Activated gamma-delta T cell (primary cell): ENCODE measurements around the gene PCYT1A.

Experiments
- DNase-seq: peaks from one replicate; lab custom pipeline; 2025; lab: John Stamatoyannopoulos, UW

PCYT1A gene

DNA sequence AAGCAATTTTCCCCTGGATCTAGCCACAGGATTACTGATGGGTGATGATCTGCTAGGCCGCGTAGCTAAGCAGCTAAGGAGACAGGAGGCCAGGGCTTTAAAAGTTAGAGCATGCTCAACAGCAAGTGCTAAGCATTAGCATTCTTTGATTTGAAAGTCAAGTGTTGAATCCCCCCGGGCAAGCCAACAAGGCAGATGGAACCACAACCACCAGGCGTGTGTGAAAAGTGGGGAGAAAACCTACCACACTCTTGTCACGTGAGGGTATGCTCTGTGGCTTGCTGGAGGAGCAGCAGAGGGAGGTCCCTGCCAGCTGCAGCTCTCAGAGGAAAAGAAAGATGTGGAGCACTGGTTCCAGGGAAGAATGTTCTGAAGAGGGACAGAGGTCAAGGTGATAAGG is 50.3 kb downstream of the PCYT1A start:
- no peak for DNase-seq

DNA sequence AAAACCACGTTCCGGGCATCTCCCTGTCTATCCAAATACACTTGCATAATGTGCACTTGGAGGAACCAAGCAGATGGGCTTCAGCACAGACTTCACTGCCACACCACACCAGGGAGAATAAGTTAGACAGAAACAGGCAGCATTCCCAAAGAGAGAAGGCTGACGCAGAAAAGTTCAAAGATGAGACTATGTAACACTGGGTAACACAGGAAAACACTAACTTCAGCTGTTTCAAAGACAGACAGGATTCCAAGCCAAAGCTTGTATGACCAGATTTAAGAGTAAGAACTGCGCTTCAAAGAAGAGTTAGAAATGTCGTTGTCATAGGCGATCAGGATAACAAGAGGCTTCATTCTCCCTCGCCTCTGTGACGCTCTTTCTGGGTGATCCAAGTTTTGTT is 51.3 kb downstream of the PCYT1A start:
- no peak for DNase-seq

DNA sequence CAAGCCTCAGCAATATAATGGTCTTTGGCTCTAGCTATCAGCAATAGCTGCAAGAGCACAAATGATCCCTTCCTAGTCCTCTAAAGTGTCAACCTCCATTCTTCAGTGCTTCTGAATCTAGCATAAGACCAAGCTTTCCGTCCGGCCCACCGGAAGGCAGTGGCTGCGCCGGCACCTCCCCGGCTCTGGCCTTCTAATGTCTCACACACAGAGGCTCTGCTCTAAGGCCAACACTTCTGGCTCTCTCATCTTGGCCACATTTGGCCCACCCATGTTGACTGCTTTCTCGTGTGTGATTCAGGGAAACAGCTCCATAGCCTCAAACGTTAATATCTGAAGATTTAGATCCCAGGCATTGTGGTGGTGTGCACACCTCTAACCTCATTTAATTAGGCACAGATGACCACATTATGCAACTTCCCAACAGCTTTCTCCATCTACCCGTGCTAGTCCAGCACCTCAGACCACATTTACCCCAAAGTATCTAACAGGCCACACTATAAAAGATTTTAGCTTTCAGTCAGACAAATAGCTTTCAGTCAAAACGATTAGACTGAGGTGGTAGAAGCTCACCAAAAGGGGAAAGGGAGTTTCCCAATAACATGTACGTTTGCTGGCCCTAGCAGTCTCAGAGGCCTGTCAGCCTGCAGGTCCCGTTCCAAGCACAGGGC is 51.9 kb downstream of the PCYT1A start:
- no peak for DNase-seq

DNA sequence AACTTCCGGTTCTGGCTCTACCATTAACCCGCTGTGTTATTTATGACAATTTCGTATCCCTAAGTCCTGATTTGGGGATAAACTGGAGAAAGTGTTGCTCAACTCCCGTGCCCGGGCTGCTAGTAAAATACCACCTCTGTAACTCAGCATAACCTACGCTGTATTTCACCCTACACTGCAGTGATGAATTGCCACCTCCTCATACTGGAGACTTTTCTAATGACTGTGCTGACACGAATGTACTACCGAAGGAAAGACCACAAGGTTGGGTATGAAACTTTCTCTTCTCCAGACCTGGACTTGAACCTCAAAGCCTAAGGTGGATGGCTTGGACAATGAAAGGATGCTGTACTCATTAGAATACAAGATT is 54.7 kb downstream of the PCYT1A start:
- no peak for DNase-seq

DNA sequence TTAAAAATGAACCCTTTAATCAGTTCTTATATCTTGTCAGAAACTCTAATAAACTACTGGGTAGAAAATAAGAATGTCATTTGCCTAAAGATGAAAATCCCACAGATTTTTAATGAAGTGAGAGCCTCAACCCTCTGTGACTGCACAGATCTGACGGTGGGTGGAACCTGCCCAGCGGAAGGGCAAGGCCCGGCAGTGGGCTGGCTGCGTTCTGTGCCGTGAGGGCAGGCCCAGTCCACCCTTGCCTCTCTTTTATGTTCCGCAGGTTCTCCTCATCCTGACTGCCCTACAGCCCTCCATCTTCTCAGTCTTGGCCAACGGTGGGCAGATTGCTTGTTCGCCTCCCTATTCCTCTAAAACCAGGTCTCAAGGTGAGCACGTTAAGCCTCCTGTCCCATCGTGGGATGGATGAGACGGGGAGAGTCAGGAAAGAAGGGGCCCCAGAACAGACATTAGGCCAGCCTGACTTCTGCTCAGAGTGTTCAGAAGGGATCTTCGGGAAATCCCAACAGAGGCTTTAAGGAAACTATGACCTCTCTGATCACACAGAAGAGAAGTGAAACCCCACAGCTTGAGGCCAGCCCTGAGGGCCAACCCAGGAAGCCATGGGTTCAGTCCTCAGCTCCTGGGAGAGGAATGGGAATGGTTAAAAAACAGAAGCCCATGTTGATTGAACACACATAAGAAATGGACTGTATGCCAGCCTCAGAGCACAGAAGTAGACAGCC is 55.2 kb downstream of the PCYT1A start:
- no peak for DNase-seq

DNA sequence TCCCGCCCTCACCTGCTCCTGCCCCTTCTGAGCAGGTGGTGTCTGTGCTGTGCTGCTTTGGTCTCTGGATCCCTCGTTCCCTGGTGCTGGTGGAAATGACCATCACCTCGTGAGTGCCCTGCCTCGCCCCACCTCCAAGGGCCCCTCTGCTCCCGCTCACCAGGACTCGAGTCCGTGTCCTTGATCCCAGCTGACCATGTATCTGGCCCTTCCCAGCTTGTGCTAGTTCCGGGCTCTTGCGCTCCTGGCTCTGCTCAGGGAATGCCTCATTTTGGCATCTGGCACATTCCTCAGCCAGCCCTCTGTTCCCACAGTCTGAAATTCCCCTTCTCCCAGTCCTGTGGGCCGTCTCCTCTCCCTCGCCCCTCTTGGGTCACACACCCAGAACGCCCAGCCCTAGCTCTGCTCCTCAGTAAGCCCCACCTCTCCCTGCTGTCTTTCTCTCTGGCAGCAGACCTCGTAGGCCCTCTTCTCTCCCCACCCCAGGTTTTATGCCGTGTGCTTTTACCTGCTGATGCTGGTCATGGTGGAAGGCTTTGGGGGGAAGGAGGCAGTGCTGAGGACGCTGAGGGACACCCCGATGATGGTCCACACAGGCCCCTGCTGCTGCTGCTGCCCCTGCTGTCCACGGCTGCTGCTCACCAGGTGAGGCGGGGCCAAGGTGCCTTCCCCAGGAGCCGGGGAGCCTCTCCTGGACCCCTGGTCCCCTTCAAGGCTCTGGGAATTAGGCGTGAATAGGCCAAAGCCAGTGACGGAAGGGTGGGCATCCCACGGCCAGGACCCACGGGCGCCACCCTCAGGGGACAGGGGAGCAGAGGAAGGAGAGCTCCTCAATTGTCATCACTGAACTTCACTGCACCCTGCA is 59.7 kb downstream of the PCYT1A start:
- DNase-seq, result no peak

DNA sequence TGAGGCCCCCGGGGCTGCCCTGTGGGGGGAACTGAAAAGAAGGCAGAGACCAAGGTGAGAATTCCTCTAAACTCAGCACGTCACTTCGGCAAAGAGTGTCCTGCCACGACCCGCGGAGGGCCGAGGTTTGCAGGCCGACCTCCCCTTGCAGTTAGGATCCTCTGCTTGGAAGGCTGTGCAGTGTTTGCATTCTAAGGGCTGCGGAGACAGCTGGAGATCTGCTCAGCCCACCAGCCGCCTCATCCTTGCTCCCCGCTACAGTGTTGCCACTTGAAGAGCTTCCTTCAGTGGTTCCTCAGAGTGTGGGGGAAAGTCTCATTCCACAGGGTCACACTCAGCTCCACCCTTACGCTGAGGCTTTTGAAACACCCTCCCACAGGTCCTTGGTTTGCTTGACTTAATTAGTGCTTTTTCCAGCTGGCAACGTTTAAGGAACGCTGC is 60.4 kb downstream of the PCYT1A start:
- no peak for DNase-seq

DNA sequence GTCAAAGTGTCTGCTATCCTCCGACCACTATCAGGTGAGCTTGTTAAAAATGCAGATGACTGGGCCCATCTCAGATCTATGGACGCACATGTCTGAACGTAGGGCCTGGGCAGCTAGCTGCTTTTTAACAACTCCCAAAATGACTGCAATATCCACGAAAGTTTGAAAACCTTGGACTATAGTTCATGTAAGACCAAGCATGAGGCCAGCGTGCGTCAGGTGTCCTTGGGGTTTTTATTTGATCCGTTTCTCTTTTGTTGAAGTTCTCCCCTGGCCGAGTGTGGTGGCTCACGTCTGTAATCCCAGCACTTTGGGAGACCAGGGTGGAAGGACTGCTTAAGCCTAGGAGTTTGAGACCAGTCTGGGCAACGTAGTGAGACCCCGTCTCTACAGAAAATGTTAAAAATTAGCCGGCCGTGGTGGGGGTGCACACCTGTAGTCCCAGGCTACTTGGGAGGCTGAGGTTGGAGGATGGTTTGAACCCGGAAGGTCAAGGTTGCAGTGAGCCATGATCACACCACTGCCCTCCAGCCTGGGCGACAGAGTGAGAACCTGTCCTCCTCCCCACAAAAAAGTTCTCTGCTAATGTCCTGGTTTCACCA is 61.7 kb downstream of the PCYT1A start:
- DNase-seq, result no peak

DNA sequence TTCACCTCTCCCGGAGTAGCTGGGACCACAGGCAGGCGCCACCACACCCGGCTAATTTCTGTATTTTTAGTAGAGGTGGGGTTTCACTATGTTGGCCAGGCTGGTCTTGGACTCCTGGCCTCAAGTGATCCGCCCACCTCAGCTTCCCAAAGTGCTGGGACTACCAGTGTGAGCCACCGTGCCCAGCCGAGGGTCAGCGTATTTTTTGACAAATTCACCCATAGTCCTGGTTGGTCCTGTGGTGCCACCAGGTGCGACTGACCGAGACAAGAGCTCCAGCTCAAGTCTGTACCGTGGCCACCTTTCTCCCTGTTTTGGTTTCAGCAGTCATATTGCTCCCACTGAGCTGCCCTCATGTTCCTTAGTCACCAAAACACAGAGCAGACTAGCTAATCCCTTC is 62.4 kb downstream of the PCYT1A start:
- DNase-seq, result no peak

DNA sequence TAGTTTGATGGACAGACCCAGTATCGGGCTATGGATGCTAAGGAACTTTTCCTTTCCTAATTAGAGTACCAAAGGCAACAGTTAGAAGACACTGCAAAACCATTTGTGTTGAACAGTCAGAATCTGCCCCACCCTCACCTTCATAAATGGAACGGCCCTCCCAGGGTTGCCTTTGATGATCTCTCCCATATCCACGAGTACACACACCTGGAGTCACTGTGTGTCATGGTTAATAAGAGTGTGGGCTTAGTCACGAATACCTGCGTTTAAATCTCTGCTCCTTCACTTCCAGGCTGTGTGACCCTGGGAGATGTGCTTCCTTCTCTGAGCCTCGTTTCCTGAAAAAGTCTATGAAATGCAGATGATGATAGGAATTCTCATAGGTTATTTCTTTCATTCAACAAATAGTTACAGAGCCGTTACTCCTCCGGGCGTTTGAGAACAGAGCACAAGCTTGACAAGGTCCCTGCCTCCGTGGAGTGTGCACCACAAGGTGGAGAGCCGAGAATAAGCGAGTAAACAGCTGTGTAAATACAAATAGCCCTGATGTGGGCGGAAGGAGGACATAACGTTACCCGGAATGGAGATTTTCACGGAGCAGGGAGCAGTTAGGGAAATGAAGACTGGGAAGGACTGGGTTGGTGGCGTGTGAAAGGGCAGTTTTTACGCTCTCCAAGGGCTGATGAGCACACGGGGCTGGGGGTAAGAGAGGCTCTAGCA is 64.5 kb downstream of the PCYT1A start:
- no peak for DNase-seq

DNA sequence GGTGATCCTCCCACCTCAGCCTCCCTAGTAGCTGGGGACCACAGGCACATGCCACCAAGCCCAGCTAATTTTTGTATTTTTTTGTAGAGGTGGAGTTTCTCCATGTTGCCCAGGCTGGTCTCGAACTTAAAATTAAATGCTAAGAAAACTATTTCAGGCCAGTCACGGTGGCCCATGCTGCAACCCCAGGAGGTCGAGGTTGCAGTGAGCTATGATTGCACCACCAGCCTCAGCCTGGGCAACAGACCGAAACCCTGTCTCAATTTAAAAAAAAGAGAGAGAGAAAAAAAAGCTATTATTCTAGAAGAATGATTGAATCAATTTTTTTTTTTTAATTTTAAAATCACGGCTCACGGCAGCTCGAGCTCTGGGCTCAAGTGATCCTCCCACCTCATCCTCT is 66.5 kb downstream of the PCYT1A start:
- DNase-seq, result no peak

DNA sequence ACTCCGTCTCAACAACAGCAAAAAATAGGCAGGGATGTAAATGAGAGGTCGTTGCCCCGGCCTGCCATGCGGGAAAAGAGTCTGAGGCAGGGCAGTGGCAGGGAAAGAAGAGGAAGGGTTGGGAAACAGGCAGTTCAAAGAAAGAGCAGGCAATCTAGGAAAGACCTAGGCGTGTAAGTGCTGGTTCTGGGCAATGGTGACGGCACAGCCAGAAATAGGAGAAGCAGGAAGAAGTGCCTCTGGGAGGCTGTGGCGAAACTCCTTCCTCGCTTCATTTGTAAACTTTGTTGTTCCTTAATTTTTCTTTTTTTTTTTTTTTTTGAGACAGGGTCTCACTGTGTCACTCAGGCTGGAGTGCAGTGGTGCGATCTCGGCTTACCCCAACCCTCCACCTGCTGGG is 66.9 kb downstream of the PCYT1A start:
- no peak for DNase-seq

DNA sequence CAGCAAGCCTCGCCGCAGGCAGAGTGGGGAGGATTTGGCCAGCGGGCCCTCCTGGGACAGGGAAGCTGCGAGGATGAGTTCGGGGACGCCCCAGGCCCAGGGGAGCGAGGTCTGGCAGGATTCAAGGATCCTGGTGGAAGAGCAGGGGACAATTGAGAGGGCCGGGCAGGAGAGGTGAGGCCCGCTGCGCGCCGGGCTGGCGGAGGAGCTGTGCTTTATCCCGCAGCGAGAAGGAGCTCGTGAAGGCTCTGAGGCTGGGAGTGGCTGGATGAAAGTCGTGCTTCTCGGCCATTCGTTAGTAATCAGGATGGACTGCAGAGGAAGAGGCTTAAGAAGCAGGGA is 67.6 kb downstream of the PCYT1A start:
- DNase-seq, result no peak

DNA sequence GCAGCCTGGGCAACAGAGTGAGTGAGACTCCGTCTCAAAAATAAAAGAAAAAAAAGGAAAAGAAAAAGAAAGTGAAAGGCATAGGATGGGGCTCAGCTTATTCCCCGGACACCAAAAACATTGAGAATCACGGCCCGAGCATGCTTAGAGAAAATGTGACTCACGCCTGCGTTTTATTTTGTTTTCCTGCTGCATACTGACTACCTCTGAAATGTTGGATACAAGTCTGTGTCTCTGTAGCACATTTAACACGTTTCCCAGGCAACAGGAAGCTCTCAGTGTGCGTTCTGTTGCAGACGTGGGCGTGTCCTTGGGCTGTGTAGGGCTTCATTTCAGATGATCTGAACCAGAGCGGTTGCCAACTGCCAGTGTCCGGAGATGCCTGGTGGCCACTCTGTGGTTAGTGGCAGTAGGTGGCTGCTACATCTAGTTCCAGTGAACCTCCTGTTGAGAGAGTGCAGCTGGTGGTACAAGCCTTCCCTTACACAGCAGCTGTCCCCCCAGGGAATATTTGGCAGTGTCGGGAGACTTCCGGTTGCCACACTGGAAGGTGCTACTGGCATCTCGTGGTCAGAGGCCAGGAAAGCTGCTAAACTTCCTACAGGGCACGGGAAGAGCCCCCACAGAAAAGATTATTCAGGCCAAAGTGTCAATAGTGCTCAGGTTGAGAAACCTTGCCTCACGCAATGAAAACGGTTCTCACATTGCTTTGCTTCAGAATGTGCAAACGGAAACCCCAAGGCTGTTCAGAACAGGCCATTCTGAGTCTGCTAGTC is 68.1 kb downstream of the PCYT1A start:
- DNase-seq, result no peak

DNA sequence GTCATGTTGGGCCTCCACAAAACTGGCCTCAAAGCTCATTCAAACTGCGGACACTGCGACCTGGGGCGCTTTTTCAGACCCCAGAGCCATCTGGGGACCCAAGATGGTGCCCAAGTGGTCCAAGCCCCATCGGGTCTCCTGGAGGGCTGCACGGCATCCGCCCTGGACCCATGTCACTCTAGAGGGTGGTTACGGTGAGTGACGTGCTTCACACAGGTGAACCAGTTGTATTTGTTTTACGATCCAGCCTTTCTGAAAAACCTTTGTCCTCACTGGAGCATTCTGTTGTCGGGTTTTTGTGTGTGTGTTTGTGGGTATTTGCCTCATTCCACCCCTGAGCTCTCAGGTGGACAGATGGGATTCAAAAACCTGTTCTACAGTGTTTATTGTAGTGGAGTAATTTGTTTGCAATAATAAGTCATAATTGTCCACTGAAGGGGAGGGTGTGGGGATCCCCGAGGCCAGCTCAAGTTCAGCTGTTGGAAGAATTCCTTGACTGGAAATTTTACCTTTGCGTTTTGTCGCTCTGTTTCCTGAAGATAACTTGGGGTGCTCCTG is 69.3 kb downstream of the PCYT1A start:
- DNase-seq, result no peak

DNA sequence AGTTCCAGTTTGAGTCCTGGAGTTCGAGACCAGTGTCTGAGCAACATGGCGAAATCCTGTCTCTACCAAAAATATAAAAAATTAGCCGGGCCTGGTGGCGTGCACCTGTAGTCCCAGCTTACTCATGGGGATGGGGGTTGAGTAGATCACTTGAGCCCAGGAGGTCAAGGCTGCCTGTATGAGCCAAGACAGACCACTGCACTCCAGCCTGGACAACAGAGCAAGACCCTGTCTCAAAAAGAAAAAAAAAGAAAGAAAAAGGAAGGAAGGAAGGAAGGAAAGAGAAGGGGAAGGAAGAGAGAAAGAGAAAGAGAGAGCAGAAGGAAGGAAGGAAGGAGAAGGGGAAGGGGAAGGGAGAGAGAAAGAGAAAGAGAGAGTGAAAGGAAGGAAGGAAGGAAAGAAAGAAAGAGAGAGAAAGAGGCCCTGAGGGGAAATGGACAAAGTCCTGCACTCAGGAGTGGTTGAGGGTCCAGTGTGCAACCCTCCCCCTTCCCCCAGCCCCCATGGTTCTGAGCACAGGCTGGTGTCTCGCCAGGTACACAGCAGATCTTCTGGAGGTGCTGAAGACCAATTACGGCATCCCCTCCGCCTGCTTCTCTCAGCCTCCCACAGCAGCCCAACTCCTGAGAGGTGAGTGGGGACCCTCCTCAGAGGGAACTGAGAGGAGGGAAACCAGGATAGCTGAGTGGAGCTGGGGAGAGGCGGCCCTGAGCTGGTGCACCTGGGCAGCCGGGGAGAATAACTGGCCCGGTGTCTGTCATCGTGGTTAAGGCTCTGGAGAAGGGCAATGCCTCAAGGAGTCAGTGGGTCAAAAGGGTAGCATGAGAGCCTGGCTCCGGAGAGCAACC is 70.0 kb downstream of the PCYT1A start:
- DNase-seq, result no peak

DNA sequence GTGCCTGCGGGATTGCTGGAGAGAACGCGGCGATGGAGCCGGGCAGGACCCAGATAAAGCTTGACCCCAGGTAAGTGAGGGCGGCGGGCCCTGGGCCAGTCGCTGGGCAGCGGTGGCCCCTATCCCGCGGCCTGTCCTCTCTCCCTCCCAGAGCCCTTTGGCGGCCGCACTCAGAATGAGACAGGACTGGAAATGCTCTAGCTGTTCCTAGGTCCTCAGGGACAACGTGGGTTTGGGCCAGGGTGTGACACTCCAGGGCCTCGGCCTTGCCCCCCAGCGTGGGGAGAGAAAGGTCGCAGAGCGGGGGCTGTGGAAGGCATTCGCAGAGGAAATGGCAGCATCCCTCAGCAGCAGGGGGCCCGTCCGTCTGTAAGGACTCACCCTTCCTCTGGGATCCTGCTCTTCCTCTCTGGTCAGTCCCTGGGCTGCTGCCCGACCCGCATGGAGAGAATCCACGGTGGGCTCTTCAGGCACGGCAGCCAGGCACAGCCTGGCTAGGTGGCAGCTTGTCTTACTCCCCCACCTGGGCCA is 70.8 kb downstream of the PCYT1A start:
- no peak for DNase-seq

DNA sequence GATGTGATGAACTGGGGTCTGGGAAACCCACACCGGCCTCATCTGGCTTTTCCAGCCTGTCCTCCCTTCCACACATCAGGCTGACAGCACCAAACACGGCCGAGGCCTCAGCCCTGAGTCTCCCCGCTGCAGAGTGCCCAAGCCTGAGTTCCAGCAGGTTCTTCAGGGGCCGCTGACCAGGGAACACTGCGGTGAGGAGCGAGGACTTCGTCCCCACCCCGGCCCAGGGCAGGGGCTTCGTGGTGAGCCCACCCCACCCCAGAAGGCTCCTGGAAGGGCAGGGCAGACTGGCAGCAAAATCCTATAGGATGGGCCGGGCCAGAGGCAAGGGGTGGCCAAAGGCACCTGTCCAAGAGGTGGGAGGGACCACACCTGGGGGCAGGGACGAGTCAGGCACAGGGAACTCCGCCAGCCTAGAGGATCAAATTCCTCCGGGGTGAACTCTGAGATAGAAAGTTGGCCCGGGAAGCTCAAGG is 71.4 kb downstream of the PCYT1A start, which contains the start of gene SLC51A:
SLC51A (plus strand) TSS at position 446 of the 476 bp plus-strand sequence. CDS start 179 bp downstream, outside the sequence.
- DNase-seq, result no peak

DNA sequence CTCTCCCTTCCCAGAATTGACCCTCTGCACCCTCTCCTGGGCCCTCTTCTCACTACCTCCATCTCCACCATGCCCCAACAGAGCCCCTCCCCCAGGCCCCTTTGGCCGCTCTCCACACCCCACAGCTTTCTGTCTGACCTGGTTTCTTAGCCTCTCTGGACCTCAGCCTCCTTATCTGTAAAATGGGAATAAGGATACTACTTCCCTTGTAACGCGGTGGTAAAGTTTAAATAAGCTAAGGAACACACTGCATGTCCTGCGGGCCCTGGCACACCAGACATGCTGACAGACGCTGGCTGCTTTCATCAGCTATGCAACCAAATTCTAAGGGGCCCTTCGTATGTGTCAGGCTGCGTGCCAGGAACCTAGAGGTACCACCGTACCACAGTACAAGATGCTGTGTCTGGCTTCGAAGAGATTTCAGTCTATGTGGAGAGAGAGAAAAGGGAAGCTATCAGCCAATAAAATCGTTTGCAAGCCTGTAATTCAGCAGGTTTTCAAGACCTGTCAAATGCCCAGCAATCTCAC is 72.0 kb downstream of the PCYT1A start:
- no peak for DNase-seq
